SJCRH30 (cell line): ENCODE data around the gene COMMD7. TPM values are rescaled to one million over a fixed set of nuclear protein-coding genes. Genes with fewer than 3 reads are reported as not detected.
"Not testable (repeated sequence)": the region's sequence is repeated elsewhere in the genome, so short reads cannot be mapped to it uniquely, and the experiment has no call there.

Source experiments
- DNase-seq, 2 experiments: peaks; one replicate each; pipeline ENCODE4 v3.0.0-alpha.2; 2015 to 2020
- H3K27ac ChIP-seq: fragments of 250-450 bp; sonication (Bioruptor Pico); 2 replicates; pipeline ENCODE4 v1.5.1; 2020; ENCODE audit warnings: mild to moderate bottlenecking, moderate library complexity
- H3K27me3 ChIP-seq: fragments of 250-450 bp; sonication (Bioruptor Pico); 2 replicates; pipeline ENCODE4 v1.5.1; 2020; ENCODE audit warnings: mild to moderate bottlenecking, moderate library complexity
- H3K36me3 ChIP-seq: fragments of 250-450 bp; sonication (Bioruptor Pico); 2 replicates; pipeline ENCODE4 v1.5.1; 2020; ENCODE audit warnings: mild to moderate bottlenecking, moderate library complexity
- H3K4me1 ChIP-seq: fragments of 250-450 bp; sonication (Bioruptor Pico); 2 replicates; pipeline ENCODE4 v1.5.1; 2020; ENCODE audit warnings: mild to moderate bottlenecking, moderate library complexity
- H3K4me3 ChIP-seq: fragments of 250-450 bp; sonication (Bioruptor Pico); 2 replicates; pipeline ENCODE4 v1.5.1; 2020; ENCODE audit warnings: mild to moderate bottlenecking, moderate library complexity
- H3K9me3 ChIP-seq: fragments of 250-450 bp; sonication (Bioruptor Pico); replicated peaks from 2 replicates; pipeline ENCODE4 v1.5.1; 2020; ENCODE audit warnings: mild to moderate bottlenecking, moderate library complexity
- total RNA-seq: library from RNA; depleted of rRNA; stranded (reverse); fragments of >200 nt; shearing (Covaris generic); gene quantifications from 2 replicates; pipeline ENCODE4 v1.2.3, GENCODE V29; 2014

COMMD7 gene
- total RNA-seq, 1 experiment from 2014 or later: 18.8 TPM

GRCh38 chr20:32718749-32719348, 24.4 kb downstream of the COMMD7 start:
- no peak for DNase-seq
- H3K36me3 ChIP-seq: no peaks in the 10 kb centered on the region
- no peaks in the 10 kb centered on the region for H3K4me1 ChIP-seq
- H3K27ac ChIP-seq: no peak overlapping the region
- H3K27me3 ChIP-seq: no peaks in the 10 kb centered on the region
- no peak overlapping the region for H3K4me3 ChIP-seq
- no peaks in the 10 kb centered on the region for H3K9me3 ChIP-seq

GRCh38 chr20:32711346-32711745, 31.9 kb downstream of the COMMD7 start:
- H3K9me3 ChIP-seq: no peaks in the 10 kb centered on the region
- no peaks in the 10 kb centered on the region for H3K36me3 ChIP-seq
- H3K27ac ChIP-seq: no peak overlapping the region
- no peak overlapping the region for H3K4me3 ChIP-seq
- no peaks in the 10 kb centered on the region for H3K4me1 ChIP-seq
- no peak for DNase-seq
- H3K27me3 ChIP-seq: no peaks in the 10 kb centered on the region

GRCh38 chr20:32709632-32710121, 33.6 kb downstream of the COMMD7 start:
- H3K27ac ChIP-seq: no peak overlapping the region
- DNase-seq: no peak

DNA sequence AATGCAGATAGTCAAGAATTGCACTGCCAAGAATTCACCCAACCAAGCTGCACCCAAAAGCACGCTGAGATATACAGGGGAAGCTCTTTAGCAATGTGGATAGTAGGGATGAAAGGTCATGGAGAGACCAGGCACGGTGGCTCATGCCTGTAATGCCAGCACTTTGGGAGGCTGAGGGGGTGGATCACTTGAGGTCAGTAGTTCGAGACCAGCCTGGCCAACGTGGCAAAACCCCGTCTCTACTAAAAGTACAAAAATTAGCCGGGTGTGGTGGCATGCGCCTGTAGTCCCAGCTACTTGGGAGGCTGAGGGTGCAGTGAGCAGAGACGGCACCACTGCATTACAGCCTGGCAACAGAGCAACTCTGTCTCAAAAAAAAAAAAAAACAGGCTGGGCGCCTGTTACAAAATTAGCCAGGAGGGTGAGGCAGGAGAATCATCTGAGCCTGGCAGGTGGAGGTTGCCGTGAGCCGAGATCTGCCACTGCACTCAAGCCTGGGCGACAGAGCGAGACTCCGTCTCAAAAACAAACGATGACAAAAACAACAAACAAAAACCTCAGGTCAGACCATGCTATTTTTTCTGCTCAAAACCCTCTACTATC, 34.1 kb downstream of the COMMD7 start:
- not testable (repeated sequence) for H3K27me3 ChIP-seq, H3K4me1 ChIP-seq, H3K36me3 ChIP-seq, H3K4me3 ChIP-seq, H3K27ac ChIP-seq, DNase-seq, H3K9me3 ChIP-seq

More at GRCh38 chr20:32709632-32710121, 33.6 kb downstream of the COMMD7 start:
- H3K4me3 ChIP-seq: no peak overlapping the region
- H3K27me3 ChIP-seq: no peaks in the 10 kb centered on the region
- no peaks in the 10 kb centered on the region for H3K4me1 ChIP-seq
- no peaks in the 10 kb centered on the region for H3K36me3 ChIP-seq
- no peaks in the 10 kb centered on the region for H3K9me3 ChIP-seq

DNA sequence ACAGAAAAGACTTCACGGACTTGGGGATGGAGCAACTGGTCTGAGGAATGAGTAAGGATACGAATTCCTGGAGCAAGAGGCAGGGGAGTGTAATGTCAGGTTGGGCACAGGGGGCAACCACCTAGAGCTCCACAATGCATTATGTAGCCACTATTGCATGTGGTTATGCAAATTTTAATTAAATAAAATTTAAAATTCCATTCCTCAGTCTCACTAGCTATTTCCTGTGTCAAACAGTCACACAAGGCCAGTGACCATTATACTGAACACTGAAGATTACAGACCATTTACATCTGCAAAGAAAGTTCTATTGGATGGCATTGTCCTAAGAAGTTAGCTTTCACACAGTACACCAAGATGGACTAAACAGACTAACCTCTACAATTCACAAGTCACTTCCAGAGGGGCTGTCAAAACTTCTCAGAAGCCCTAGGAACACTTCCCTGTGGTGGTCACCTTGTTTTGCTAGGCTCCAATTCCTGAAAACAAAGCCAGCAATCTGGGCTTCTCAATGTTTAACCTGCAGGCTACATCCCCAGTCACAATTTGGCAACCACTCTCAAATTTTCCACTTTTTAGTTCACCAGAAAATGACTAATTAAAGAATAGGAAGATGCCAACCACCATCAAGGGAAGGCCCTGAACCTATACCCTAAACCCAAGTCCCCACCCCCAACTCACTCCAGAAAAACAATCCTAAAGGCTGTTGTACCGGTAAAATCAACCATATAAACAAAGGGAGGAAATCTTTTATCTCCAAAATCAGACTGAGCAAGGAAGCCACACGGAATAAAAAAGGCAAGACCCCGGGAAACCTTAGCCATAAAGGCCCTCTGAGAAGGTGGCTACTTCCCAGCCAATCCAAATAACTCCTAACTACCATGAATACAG, 35.3 kb downstream of the COMMD7 start:
- H3K4me3 ChIP-seq: no peak overlapping the region
- no peaks in the 10 kb centered on the region for H3K27me3 ChIP-seq
- H3K9me3 ChIP-seq: no peaks in the 10 kb centered on the region
- 0 out of 2 replicates have a peak, but pooled peaks cover under 1% of the 10 kb centered on the region for H3K4me1 ChIP-seq
- DNase-seq: no peak
- H3K36me3 ChIP-seq: no peaks in the 10 kb centered on the region
- no peak overlapping the region for H3K27ac ChIP-seq

DNA sequence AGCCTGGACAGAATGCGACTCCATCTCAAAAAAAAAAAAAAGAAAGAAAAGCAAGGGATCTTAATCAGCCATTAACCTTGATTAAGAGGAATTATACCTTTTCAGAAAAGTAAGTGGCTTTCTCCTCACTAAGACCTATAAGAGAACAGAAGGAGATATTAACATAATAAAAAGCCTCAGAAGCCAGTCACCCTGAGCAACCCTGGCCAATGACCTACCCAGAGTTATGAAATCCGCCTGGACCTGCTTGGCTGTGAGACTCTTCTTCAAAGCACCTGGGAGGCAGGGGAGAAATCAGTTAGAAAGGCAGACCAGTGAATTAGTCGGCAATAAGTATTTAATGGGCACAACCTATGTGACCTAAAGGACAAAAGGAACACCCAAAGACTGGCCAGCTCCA, 36.8 kb downstream of the COMMD7 start:
- Histone ChIP-seq H3K27ac (no peak overlapping the region), H3K9me3 (no peaks in the 10 kb centered on the region), H3K27me3 (no peaks in the 10 kb centered on the region), H3K36me3 (no peaks in the 10 kb centered on the region), H3K4me1 (0 out of 2 replicates have a peak, but pooled peaks cover 3% of the 10 kb centered on the region), H3K4me3 (no peak overlapping the region)
- no peak for DNase-seq

DNA sequence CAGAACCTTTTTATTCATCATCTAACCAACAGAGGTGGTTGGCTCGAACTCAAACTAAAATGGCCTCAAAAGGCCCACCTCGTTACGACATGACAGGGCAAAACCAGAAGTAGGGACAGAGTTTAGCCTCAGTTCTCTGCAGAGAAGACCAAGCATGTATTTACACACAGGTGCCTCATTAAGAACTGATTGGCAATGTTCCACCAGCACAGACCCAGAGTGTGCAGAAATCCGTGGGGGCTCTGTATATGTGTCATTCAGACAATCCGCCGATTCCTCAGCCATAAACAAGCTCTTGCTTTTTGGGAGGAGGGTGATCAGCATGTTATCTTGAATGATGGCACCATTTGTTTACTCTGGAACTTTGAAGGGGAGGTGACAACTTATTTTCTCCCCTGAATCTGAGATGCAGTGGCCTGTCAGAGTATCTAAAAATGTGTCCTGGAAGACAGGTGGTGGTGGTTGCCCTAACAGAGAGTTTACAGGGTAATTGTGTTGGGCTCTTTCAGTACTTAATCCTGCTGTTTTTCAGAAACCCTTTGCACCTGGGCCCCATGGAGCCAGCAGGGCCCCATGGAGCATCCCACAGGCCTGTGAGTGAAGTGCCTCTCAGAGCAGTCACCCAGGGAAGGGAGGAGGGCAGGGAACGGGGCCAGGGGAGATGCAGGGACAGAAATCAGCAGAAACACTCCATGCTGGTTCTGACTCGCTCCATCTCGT, 40.4 kb downstream of the COMMD7 start:
- DNase-seq: no peak
- Histone ChIP-seq H3K4me1 (0 out of 2 replicates have a peak, but pooled peaks cover 3% of the 10 kb centered on the region), H3K4me3 (no peak overlapping the region), H3K36me3 (no peaks in the 10 kb centered on the region), H3K27ac (no peak overlapping the region), H3K9me3 (no peaks in the 10 kb centered on the region), H3K27me3 (no peaks in the 10 kb centered on the region)

DNA sequence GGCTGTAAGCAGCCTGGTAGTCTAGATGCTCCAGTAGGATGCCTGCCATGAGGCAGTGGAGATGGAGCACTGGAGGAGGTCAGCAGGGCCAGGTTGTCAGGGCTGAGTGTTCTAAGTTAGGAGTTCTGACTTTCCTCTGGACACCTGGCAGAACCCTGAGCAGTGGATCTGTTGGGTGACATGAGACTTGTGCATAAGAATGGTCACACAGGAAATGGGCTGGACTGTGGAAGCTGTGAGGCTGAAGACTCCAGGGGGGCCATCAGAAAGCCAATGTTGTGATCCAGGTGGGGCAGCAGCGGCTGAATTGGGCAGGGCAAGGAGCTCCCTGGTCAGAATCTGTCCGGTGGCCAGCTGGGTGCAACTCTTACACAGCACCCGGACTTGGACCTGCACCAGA, 45.7 kb downstream of the COMMD7 start:
- Histone ChIP-seq H3K27me3 (no peaks in the 10 kb centered on the region), H3K4me1 (no peaks in the 10 kb centered on the region), H3K27ac (no peak overlapping the region), H3K4me3 (no peak overlapping the region), H3K36me3 (no peaks in the 10 kb centered on the region), H3K9me3 (no peaks in the 10 kb centered on the region)
- DNase-seq: no peak

DNA sequence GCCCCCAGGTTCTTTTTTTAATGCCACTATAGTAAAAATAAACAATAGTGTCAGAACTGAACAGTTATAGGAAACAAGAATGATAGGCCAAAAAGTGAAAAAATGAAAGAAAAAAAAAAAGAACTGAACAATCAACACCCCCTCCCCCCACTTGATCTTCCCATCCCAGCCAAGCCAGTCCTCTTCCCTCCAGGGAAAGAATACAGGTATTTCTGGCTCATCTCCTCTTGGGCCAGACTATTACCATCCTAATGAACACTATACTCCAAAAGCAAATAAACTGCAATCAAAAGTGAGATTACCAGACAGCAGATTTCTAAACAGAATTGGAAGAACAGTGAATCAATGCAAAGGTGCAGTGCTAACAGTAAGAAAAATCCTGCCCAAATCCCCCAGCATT, 48.2 kb downstream of the COMMD7 start:
- Histone ChIP-seq H3K27me3 (no peaks in the 10 kb centered on the region), H3K9me3 (no peaks in the 10 kb centered on the region), H3K36me3 (no peaks in the 10 kb centered on the region), H3K4me3 (no peak overlapping the region), H3K4me1 (no peaks in the 10 kb centered on the region), H3K27ac (no peak overlapping the region)
- no peak for DNase-seq

DNA sequence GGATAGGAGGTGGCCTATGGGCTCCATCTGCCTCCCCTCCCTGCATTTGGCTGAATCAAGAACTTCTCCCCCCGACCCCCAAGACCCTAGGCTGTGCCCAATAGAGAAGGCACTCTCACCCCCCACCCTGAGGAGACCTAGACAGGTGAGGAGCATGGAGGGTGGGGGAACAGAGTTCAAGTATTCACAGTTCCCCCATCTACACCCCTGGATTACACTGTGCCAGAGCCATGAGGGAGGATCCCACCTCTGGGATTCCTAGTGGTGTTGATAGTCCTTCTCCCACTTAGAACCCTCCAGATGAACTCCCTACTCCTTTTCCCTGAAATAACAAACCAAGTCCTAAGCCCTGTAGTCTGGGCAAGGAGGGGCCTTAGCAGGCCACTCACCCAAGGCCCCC, 54.3 kb downstream of the COMMD7 start:
- H3K27me3 ChIP-seq, H3K4me1 ChIP-seq, H3K4me3 ChIP-seq, H3K27ac ChIP-seq, H3K9me3 ChIP-seq, H3K36me3 ChIP-seq, DNase-seq: not testable (repeated sequence)

DNA sequence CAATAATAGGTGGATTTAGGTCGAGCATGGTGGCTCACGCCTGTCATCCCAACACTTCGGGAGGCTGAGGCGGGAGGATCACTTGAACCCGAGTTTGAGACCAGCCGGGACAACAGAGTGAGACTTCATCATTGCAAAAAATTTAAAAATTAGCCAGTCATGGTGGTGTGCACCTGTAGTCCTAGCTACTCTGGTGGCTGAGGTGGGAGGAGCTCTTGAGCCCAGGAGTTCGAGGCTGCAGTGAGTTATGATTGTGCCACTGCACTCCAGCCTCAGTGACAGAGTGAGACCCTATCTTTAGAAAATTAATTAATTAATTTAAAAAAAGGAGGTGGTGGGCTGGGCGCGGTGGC, 56.1 kb downstream of the COMMD7 start:
- H3K27ac ChIP-seq: no peak overlapping the region
- no peaks in the 10 kb centered on the region for H3K9me3 ChIP-seq
- no peaks in the 10 kb centered on the region for H3K4me1 ChIP-seq
- no peaks in the 10 kb centered on the region for H3K27me3 ChIP-seq
- no peaks in the 10 kb centered on the region for H3K36me3 ChIP-seq
- no peak for DNase-seq
- H3K4me3 ChIP-seq: no peak overlapping the region

GRCh38 chr20:32686530-32687179, 56.6 kb downstream of the COMMD7 start:
- Histone ChIP-seq H3K4me3 (no peak overlapping the region), H3K4me1 (peaks cover 1% of the 10 kb centered on the region), H3K27ac (no peak overlapping the region), H3K27me3 (no peaks in the 10 kb centered on the region; the same call in 1 of the 2 replicates), H3K9me3 (no peaks in the 10 kb centered on the region), H3K36me3 (no peaks in the 10 kb centered on the region)
- DNase-seq: no peak

DNA sequence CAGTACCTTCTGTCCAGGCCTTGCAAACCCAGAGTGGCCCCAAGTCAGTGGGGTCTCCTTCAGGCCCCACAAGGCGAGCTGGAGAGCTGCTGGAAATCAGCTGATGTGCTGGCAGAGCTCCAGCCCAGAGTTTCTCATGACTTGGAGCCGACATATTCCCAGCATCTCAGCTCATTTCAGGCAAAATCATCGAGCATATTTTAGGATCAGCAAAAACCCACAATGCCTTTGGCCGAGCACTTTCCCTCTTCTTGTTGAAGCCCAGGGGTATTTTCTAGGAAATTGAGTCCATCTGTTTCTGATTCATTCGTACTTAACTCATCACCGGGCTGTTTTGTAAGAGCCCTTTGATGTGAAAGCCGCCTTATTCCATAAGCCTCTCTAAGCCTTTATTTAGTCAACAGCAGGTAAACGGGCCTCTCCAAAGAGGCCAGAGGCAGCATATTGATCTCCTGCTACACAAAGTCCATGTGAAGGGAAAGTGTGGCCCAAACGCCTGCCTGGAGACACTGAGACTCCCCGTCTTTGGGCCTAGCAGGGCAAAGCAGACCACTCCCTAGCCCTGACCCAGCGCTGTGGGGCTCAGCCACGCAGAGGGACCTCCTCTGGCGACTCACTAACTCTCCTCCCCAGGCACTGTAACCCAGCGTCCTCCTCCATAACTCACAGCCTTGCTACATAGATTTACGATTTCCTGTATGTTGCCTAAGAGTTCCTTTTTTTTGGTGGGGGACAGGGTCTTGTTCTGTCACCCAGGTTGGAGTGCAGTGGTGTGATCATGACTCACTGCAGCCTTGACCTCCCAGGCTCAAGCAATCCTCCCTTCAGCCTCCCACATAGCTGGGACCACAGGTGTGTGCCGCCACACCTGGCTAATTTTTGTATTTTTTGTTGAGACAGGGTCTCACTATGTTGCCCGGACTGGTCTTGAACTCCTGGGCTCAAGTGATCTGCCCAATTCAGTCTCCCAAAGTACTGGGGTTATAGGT, 57.4 kb downstream of the COMMD7 start:
- Histone ChIP-seq H3K9me3 (no peaks in the 10 kb centered on the region), H3K4me1 (peaks cover 10% of the 10 kb centered on the region), H3K27ac (no peak overlapping the region), H3K36me3 (no peaks in the 10 kb centered on the region), H3K27me3 (no peaks in the 10 kb centered on the region; the same call in 1 of the 2 replicates), H3K4me3 (no peak overlapping the region)
- DNase-seq: peak in 1 of 2 experiments; percentile 36
